Hematopoietic multipotent progenitor cell treated with erythropoietin and hydrocortisone succinate and interleukin-3 and kit ligand, for 4 days (in vitro differentiated cells): ENCODE results near the gene RIF1.
"Not testable (repeated sequence)": the region's sequence is repeated elsewhere in the genome, so short reads cannot be mapped to it uniquely, and the experiment has no call there.

Source experiments
- DNase-seq: peaks from one replicate; pipeline ENCODE4 v3.0.0-alpha.2; 2015

The RIF1 gene

DNA sequence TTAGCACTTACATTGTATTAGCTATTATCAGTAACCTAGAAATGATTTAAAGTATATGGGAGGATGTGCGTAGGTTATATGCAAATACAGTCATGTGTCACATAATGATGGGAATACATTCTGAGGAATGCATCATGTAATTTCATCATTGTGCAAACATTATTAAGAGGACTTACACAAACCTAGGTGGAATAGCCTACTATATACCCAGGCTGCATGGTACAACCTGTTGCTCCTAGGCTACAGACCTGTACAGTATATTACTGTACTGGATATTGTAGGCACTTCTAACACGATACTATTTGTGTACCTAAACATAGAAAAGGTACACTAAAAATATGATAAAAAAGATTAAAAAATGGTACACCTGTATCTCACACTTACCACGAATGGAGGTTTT is 7.9 kb downstream of the RIF1 start:
- no peak for DNase-seq

DNA sequence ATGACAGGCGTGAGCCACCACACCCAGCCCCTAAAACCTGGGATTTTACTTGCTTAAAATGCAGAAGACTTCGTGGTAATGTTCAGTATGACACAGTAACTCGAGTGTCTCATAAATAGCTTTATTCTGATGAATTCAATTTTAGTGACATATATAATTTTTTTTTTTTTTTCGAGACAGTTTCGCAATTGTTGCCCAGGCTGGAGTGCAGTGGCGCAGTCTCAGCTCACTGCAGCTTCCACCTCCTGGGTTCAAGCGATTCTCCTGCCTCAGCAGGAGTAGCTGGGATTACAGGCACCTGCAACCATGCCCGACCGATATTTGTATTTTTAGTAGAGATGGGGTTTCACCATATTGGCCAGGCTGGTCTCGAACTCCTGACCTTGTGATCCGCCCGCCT is 12.0 kb downstream of the RIF1 start:
- not testable (repeated sequence) for DNase-seq

DNA sequence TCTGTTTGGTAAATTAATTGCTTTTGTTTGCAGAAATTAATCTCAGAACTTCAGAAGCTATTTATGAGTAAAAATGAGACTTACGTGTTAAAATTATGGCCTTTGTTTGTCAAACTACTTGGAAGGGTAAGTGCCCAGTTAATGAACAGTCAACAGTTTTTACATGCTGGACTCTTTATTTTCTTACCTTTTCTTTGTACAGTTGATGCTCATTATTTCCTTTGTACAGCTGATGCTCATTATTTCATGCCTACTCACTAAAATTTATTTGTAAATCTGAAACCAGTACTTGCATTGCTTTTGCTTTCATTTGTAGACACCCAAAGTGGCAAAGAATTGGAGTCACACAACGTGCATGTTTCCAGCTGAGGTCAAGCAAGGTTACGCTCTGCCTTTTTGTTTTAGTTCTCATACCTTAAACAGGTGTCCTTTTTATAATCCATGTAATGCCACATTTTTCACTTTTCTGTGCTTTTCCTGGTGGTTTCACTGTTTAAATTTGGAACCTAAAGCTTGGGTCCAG is 13.3 kb downstream of the RIF1 start:
- DNase-seq: no peak

DNA sequence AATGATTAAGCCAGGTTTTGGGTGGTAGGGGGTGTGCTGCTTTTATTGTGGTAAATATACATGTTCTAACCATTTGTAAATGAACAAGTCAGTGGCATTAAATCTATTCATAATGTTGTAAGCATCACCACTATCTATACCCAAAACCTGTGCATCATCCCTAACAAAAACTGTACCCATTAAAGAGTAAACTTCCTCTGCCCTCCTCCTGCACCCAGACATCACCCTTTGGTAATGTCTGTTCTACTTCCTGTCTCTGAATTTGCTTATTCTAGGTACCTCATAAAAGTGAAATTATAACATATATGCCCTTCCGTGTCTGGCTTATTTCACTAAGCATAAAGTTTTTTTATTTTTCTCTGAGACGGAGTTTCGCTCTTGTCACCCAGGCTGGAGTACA is 14.1 kb downstream of the RIF1 start:
- no peak for DNase-seq

DNA sequence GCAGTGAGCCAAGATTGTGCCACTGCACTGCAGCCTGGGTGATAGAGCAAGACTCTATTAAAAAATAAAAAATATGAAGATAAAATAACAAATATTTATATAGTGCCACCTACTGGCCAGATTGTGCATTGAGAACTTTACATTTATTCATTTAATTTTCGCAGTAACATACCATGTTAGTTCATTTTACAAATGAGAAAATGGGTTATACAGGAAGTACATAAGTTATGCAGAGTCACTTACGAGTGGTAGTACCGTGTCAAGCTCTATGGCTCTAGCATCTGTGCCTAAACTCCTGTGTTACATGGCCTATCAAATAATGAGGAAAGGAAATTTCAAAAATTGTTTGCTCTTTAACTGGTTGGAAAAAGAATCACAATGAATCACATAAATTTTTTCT is 27.9 kb downstream of the RIF1 start:
- peak; percentile 66 for DNase-seq

DNA sequence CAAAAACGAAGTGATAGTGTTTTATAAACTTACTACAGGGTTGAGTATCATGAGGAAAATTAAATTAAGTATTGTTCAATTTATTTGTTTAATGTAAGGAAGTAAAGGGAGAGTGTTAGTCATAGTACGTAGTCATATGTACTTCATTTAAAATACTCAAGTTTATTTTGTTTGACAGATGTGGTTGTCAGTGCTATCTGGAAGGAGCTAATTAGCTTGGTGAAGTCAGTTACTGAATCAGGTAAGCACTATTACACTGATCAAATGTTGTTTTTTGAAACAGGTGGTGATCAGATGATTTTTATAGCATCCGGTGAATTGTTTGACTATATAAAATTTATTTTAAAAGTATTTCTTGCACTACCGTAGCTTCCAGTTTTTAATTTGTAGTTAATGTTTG is 28.8 kb downstream of the RIF1 start:
- no peak for DNase-seq

DNA sequence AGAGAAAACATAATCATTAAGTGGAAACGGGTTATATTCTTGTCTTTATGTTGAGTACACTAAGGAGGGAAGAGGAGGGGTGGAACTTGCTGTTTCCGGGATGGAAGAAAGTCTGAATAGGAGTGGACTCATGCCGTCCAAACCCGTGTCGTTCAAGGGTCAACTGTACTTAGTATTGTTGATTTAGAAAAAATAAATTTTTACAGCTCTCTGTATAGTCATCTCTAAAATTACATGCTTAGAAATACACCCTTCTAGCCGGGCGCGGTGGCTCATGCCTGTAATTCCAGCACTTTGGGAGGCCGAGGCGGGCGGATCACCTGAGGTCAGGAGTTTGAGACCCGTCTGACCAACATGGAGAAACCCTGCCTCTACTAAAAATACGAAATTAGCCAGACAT is 29.4 kb downstream of the RIF1 start:
- DNase-seq: no peak

DNA sequence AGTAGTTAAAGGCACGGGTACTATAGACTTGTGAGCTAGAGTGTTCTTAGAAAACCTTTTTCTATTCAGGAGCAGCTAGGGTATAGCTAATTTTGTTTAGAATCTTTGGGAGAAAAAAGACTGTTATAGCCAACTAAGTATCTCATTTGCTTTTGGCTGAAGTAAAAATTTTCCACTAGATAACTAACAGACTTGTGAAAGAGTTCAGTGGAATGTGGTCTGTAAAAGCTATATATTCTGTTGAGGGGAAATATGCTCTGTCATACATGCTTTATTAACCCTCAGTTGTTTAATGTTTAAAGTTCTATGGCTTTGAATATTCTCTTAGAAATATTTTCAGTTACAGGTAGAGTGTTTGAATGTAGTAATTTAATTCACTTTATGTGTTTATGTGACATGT is 49.7 kb downstream of the RIF1 start:
- DNase-seq: no peak

DNA sequence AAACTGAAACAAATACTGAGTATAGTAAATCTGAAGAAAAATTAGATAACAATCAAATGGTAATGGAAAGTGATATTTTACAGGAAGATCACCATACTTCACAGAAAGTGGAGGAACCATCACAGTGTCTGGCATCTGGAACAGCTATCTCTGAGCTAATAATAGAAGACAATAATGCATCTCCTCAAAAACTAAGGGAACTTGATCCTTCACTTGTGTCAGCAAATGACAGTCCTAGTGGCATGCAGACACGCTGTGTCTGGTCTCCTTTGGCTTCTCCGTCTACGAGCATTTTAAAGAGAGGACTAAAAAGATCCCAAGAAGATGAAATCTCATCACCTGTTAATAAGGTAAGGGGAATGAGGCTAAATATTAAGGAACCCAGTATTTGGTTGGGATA is 56.1 kb downstream of the RIF1 start:
- no peak for DNase-seq

DNA sequence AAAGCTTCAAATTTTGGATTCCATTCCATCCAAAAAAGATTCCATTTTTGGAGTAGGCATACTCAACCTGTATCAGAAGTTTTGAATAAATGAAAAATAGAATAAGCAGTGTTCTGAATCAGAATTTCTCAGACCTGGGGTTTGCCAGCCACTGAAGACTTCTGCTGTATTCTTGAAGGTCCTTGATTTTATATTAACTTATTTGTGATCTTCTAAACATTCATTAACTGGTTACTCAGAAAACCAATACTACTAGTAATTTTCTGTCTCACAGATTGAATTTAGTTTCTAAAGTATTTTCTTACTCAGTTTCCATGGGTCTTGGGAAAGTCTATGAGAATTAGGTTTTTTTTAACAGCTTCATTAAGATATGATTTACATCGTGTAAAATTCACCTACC is 60.9 kb downstream of the RIF1 start:
- DNase-seq: no peak

DNA sequence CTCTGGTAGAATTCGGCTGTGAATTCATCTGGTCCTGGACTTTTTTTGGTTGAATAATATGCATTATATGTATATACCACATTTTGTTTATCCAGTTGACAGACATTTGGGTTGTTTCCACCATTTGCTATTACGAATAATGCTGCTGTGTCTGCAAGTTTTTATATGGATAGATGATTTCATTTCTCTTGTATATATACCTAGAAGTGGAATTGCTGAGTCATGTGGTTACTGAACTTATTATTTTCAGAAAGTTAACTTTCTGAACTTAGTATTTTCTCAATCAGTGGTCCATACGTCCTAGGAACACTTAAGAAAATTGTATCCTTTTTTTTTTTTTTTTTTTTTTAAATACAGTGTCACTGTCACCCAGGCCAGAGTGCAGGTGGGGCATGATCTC is 63.3 kb downstream of the RIF1 start:
- DNase-seq: no peak

DNA sequence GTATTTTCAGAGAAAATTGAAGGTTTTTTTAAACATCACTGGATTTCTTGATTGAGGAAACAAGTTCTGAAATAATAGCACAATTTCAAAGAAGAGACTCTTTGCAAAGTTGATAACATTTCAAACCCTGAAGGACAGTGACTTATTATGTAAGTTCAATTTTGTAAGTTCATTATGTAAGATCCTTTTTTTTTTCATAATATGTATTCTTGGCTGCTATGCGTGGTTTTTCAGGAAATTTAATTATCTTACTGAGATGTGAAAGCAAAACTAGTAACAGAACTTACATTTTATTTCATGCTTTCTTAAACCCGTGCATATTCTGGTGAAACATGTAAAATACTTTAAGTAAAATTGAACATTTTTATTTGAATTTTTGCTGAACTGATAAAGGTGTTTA is 65.4 kb downstream of the RIF1 start:
- peak; percentile 27 for DNase-seq

DNA sequence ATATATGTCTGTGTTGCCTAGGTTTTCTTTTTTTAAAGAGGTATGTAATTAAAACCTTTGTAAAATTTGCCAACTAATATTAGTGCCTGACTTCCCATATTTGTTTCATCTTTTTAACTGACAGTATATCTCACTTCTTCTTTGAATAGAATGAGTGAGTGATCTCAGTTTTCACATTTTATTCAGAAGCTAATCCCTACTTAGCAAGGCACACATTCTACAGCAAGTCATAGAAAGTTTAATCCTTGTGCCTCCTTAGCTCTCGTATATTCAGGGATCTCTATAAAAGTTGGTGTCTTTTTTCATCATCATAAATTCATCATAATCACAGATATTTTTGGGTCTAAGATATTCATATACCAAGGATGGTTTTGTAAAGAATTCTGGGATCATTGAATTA is 66.6 kb downstream of the RIF1 start:
- no peak for DNase-seq

DNA sequence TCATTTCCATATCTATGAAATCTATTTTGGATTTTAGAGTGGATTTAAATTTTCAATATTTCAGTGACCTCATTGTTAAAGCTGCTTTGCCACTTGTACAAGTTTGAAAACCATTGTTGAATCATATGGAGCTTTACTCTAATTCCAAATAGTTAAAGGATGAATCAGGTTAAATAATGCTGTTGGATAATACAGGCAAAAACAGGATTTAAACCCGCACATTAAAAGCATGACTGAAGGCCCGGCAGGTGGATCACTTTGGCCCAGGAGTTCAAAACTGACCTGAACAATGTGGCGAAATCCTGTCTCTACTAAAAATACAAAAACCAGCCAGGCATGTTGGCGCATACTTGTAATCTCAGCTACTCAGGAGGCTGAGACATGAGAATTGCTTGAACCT is 68.3 kb downstream of the RIF1 start:
- no peak for DNase-seq

DNA sequence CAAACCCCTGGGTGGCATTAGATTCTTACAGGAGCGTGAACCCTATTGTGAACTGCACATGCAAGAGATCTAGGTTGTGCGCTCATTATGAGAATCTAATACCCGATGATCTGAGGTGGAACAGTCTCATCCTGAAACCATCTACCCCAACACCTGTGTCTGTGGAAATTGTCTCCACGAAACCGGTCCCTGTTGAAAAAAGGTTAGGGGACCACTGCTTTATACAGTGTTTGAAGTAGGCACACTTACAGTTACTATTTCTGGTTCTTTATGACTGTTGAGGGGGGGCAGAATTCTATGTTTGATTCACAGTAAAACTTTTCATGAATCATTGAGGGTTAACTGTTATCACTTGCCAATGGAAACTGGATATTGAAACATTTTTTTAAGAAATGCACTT is 72.0 kb downstream of the RIF1 start:
- DNase-seq: no peak

DNA sequence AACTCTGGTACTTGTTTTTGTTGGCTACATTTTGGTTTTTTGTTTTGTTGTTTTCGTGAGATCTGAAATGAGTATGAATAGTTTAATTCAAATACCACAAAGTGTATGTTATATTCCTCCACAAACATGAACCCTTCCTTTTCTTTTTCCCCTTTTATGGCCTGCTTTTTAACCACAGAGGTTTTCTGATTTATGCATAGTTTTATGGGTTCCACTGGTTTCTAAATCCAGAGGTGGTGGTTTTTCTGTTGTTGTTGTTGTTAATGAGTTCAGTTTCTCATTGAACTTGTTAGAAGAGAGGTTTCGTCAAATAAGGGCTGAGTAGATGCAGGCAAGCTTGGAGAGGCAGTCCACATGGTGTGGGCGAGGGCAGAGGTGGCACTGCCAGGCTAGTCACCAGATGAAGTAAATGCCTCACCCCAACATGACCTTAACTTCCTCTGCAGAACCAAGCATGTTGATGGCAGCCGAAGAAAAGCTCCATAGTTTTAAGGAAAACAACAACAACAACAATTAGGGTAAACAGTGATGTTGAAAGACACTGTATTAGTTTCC is 72.5 kb downstream of the RIF1 start:
- no peak for DNase-seq

DNA sequence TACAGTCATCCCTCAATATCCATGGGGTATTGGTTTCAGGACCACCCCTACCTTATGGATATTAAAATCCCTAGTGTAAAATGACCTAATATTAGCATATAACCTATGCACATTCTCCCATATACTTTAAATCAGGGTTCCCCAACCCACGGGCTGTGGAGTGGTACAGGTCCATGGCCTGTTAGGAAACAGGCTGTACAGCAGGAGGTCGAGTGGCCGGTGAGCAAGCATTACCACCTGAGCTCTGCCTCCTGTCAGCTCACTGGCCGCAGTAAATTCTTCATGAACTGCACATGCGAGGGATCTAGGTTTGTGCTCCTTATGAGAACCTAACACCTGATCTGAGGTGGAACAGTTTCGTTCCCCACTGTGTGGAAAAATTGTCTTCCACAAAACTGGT is 73.8 kb downstream of the RIF1 start:
- no peak for DNase-seq

DNA sequence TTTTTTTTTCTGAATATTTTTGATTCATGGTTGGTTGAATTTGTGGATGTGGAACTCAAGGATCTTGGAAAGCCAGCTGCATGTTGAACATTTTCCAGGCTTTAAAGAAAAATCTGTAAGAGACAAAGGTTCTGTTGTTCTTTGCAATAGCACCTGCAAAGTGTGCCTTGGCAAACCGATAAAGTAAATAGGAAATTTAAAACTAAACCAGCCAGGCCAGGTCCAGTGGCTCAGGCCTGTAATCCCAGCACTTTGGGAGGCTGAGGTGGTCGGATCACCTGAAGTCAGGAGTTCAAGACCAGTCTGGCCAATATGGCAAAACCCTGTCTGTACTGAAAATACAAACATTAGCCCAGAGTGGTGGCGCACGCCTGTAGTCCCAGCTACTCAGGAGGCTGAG is 74.4 kb downstream of the RIF1 start:
- DNase-seq: no peak

DNA sequence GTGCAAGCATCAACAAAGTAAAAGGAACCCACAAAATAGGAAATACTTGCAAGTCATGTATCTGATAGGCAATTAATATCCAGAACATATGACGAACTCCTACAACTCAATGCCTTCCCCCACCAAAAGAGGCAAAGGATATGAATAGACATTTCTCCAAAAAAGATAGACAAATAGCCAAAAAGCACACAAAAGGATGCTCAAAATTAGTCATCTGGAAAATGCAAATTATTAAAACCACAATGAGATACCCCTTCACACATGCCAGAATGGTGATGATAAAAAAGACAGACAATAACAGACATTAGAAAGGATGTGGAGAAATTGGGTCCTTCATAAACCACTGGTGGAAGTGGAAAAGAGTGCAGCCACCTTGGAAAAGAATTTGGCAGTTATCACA is 76.4 kb downstream of the RIF1 start:
- DNase-seq: no peak

DNA sequence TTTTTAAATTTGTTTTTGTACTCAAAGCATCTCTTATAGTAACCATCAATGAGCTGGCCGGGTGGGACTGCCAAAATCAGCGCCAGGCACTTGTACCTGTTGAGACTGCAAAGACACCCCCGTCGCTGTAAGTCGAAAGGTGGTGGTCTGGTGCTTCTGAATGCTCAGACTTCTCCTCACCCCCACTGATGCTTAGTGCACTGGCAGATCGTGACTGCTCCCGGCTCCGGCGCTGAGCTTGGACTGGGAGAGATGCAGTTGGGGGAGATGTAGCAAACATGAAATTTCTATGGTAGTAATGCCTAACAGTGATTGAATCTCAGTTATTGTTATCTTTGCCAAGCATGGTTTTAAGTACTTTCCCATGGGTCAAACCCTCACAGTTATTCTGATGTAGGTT is 80.6 kb downstream of the RIF1 start:
- DNase-seq: no peak

DNA sequence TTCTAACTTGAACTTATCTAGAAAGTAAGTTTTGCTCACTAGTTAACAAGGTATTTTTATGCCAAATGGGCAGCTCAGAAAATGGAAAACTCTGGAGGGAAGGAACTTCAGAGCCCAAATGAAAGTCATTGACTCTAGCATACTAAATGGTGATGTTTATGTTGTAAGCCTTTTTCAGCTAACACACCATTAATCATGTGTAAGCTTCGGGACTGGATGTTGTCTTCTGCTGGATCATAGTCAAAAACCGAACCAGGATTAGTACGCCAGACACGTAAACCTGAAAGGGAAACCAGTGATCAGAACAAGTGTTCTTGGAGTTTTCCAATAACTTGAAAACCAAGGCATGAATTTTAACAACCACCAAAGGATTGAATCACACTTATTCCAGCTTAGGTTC is 81.8 kb downstream of the RIF1 start:
- DNase-seq: no peak

DNA sequence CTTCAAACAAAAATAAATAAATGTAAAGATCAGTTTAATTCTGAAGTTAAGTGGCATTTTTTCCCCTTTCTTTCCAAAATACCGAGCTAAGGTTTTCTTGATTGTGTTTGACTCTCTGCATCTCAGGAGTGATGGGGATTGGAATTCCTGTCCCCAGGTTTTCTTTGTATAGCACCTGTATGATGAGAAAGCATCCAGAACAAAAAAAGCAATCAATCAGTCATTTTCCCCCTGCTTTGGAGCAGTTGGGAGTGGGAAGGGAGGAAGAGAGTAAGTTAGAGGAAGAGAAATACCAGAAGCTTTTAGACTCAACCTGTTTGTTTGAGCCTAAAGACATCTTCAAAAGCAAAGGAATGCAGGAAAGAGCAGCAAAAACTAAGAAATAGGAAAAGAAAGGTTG is 88.5 kb downstream of the RIF1 start:
- DNase-seq: no peak

DNA sequence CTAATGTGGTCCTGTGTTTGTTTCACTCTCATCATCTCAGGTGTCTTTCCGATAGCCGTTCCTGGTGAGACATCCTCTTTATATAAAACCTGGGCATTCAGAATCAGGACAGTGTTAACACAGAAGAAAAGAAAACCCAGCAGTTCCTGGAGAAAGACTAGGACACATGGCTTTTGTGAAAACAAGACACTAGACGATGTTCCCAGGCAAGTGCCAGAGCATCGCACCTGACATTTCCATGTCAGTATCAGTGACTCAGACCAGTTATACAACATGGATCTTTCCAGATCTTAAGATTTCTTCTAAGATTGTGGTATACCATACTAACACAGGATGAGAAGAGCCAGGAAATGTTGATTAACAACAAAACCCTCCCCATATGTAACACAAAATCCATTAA is 96.5 kb downstream of the RIF1 start:
- no peak for DNase-seq

DNA sequence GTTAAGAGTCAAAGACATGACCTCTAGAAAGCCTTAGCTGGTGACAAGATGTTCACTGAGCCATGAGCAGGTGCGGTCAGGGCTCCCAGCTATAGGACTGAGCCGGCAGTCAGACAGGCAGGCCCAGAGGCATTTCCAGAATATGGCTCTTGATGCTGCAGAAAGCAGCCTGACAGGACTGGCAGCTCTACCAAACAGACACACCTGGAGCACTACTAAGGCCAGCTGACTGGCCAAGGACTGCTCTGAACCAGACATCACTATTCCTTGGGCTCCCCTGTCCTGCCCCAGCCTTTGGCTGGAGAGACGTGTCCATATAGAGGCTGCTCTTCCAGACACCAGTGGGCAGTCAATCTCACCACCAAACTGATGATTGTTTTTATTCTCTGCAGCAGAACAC is 98.8 kb downstream of the RIF1 start:
- DNase-seq: no peak

DNA sequence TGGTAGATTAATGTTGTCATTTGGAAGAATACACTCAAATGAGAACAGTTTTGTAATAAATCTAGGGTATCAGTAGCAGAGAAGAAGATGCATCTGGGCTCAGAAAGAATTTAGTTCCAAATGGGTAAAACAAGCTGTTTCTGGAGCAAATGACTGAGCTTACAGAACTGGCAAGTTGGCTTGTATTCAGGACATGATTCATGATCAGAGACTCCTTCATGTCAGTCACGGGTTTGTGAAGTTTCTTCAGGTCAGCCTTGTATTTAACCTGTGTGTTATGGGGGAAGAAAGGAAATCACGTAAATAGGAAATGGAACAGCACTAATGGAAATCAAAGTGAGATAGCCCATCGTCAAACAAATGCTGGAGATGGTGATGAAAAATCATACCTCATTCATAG is 109.1 kb downstream of the RIF1 start:
- DNase-seq: no peak

DNA sequence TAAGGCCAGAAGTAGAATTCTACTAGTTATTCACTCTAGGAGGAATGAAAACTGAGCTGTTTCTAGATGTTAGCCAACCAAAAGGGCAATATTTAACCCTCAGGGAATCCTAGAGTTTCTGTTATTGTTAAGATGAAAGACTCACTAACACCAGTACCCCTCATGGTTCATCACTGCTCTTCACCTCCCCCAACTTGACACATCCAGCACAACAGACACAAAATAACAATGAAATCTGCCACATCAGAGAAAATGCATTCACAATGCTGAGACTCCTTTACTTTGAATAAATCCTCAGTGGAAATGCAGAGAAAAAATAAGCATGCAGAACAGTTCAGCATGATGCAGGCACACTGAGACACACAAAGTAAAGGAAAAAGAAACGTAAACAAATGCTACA is 111.3 kb downstream of the RIF1 start:
- no peak for DNase-seq
